ENCODE data around the gene FAM13A. TPM values are rescaled to one million over a fixed set of nuclear protein-coding genes. Genes with fewer than 3 reads are reported as not detected.

Gene FAM13A
- total and polyA plus RNA-seq, 9 of the 15 experiments (the other 6 are each of a cell fraction or from before 2014, with no cell fraction given) = 11.3 to 23.3 (median 14.7) TPM

GRCh38 chr4:89024051-89024675 is 32.8 kb downstream of the FAM13A start (continued):
- no peak for TF ChIP-seq ETV6 (IDR thresholded peaks at IDR 0.05; ENCODE audit: borderline replicate concordance in 1 of 2, low read depth in 2 of 2, low read length in 1 of 2)
- TF ChIP-seq ETV6 (CRISPR knock-in tag; IDR thresholded peaks at IDR 0.05; ENCODE audit: borderline replicate concordance) = no peak
- TF ChIP-seq ELK3 (CRISPR knock-in tag; IDR thresholded peaks at IDR 0.05) = no peak
- no peak for TF ChIP-seq KAT8 (IDR thresholded peaks at IDR 0.05; ENCODE audit: low read depth)
- no peak for TF ChIP-seq NUFIP1 (IDR thresholded peaks at IDR 0.05; ENCODE audit: partially characterized antibody)
- no peak for TF ChIP-seq POLR2AphosphoS5 (IDR thresholded peaks at IDR 0.05; ENCODE audit: control insufficient read depth, insufficient read depth, low read depth, low read length)
- no peak for TF ChIP-seq E4F1 (CRISPR knock-in tag; IDR thresholded peaks at IDR 0.05; ENCODE audit: borderline replicate concordance)
- TF ChIP-seq CREBBP (IDR thresholded peaks at IDR 0.05; ENCODE audit: low read depth, low read length) = no peak
- no peak for TF ChIP-seq SLC30A9 (CRISPR knock-in tag; IDR thresholded peaks at IDR 0.05)
- no peak for TF ChIP-seq RBM15 (IDR thresholded peaks at IDR 0.05; ENCODE audit: insufficient read depth, low read length)
- TF ChIP-seq HMBOX1 (IDR thresholded peaks at IDR 0.05) = no peak
- TF ChIP-seq GATAD2B (IDR thresholded peaks at IDR 0.05; ENCODE audit: borderline replicate concordance) = 0 out of 2 replicates have a peak, but pooled peaks have one; percentile 22
- no peak for TF ChIP-seq CLOCK (CRISPR knock-in tag; IDR thresholded peaks at IDR 0.05; ENCODE audit: borderline replicate concordance)
- no peak for TF ChIP-seq E2F4 (CRISPR knock-in tag; IDR thresholded peaks at IDR 0.05; ENCODE audit: low read depth)
- TF ChIP-seq ZNF436 (CRISPR knock-in tag; IDR thresholded peaks at IDR 0.05) = no peak
- TF ChIP-seq L3MBTL2 (IDR thresholded peaks at IDR 0.05) = no peak
- TF ChIP-seq RNF2 (IDR thresholded peaks at IDR 0.05) = no peak
- TF ChIP-seq TEAD1 (CRISPR knock-in tag; IDR thresholded peaks at IDR 0.05) = no peak
- TF ChIP-seq MEF2A (IDR thresholded peaks at IDR 0.05; ENCODE audit: control insufficient read depth, low read depth, low read length) = no peak
- no peak for TF ChIP-seq SMARCA5 (IDR thresholded peaks at IDR 0.05)

Data from K562 (cell line).